Fibroblast of lung (primary cell): ENCODE results near the gene OR2V2. TPM values are rescaled to one million over a fixed set of nuclear protein-coding genes. Genes with fewer than 3 reads are reported as not detected.

Experiments
- DNase-seq, 2 donors: peaks; one replicate each; pipeline versions ENCODE4 v3.0.0 to v3.0.0-alpha.2; 2010; ENCODE audit warnings: low read depth in 2 of 2
- H2AFZ ChIP-seq: 2 replicates; pipeline ENCODE4 v1.5.1; 2012; ENCODE audit warnings: low read length, control low read depth, inconsistent platforms
- H3K27ac ChIP-seq: 2 replicates; pipeline ENCODE4 v1.5.1; 2011; ENCODE audit warnings: low read length, control low read depth; ENCODE audit not compliant: insufficient read depth
- H3K27me3 ChIP-seq: 2 replicates; pipeline ENCODE4 v1.5.1; 2011; ENCODE audit warnings: mild to moderate bottlenecking, low read length; ENCODE audit not compliant: control insufficient read depth, insufficient read depth
- H3K36me3 ChIP-seq: 2 replicates; pipeline ENCODE4 v1.5.1; 2011; ENCODE audit warnings: low read length; ENCODE audit not compliant: control insufficient read depth, insufficient read depth
- H3K4me1 ChIP-seq: 2 replicates; pipeline ENCODE4 v1.5.1; 2011; ENCODE audit warnings: low read length; ENCODE audit not compliant: control insufficient read depth, insufficient read depth; ENCODE audit errors: extremely low read depth
- H3K4me2 ChIP-seq: 2 replicates; pipeline ENCODE4 v1.5.1; 2011; ENCODE audit warnings: low read length, control low read depth; ENCODE audit not compliant: insufficient read depth; ENCODE audit errors: extremely low read depth
- H3K4me3 ChIP-seq, 4 experiments: fragments of 200-600 bp in 1 of 4; sonication (generic) in 1 of 4; replicated peaks in 1 of 4; 2 replicates each; pipeline ENCODE4 v1.5.1; 2011 to 2016; ENCODE audit warnings: low read length in 4 of 4, low read depth in 3 of 4, mild to moderate bottlenecking in 3 of 4, control low read depth in 2 of 4, inconsistent platforms in 1 of 4, mixed read lengths in 1 of 4; ENCODE audit not compliant: insufficient read depth in 1 of 4; ENCODE audit errors: control extremely low read depth in 1 of 4
- H3K79me2 ChIP-seq: 2 replicates; pipeline ENCODE4 v1.5.1; 2012; ENCODE audit warnings: mild to moderate bottlenecking, low read length, inconsistent platforms; ENCODE audit not compliant: control insufficient read depth, insufficient read depth
- H3K9ac ChIP-seq: 2 replicates; pipeline ENCODE4 v1.5.1; 2011; ENCODE audit warnings: mild to moderate bottlenecking, low read length, control low read depth; ENCODE audit not compliant: insufficient read depth
- H3K9me3 ChIP-seq: 2 replicates; pipeline ENCODE4 v1.5.1; 2012; ENCODE audit warnings: low read depth, low read length; ENCODE audit not compliant: control insufficient read depth, insufficient read depth
- H4K20me1 ChIP-seq: 2 replicates; pipeline ENCODE4 v1.5.1; 2011; ENCODE audit warnings: low read length; ENCODE audit not compliant: control insufficient read depth, insufficient read depth; ENCODE audit errors: extremely low read depth
- EZH2 ChIP-seq: IDR thresholded peaks from 2 replicates; pipeline ENCODE4 v1.5.1; 2012; ENCODE audit warnings: low read length, control low read depth, mild to moderate bottlenecking; ENCODE audit errors: missing control alignments
- polyA plus RNA-seq, 2 donors: library from polyadenylated mRNA; depleted of rRNA in 1 of 2; stranded (reverse) in 1 of 2; unstranded in 1 of 2; fragments of >200 nt; gene quantifications; 2 replicates each; pipeline ENCODE4 v1.2.1, GENCODE V29; 2011 to 2012; ENCODE audit warnings: missing spikeins in 1 of 2
- total RNA-seq: library from RNA; depleted of rRNA; stranded (reverse); fragments of >200 nt; gene quantifications from 2 replicates; pipeline ENCODE4 v1.2.1, GENCODE V29; 2014
- TF ChIP-seq, protein P1 (sequence below), 2 donors: IDR thresholded peaks in 1 of 2; conservative IDR thresholded peaks in 1 of 2; 1 replicate in 1 of 2; 2 replicates in 1 of 2; pipeline ENCODE4 v1.5.1; 2011 to 2012; ENCODE audit warnings: low read length in 2 of 2, control low read depth in 1 of 2, inconsistent platforms in 1 of 2, low read depth in 1 of 2, mild to moderate bottlenecking in 1 of 2

OR2V2 gene
- total and polyA plus RNA-seq, 2 donors (not counting 1 experiment from before 2014, with no cell fraction given) = not detected

DNA sequence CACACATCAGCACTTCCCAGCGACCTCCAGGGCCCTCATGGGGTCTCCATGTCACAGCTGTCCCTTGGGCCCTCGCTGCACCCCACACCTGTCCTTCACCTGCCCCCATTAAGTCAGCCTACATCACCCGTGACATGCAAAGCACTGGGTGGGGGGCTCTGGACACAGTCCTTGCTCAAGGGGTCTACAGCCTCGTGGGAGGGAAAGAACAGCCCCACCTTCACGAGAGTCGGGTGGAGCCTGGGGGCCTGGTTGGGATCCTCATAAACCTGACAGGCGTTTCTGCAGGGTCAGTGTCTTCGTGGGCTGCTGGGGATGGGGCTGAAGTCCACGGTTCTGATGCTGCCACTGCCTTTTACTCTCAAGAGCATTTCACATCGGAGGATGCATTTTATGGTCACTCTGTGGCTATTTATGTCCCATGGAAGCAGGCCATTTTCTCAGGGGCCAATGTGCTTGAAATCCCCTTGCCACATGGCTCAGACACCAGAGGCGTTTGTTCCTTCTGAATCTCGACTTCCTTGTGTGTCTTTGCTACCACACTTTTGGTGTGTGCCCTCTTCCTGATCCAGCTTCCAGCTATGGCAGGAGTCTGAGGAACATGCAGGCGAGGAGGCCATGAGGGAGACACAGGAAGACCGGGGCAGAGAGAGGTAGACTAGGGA, 16.4 kb upstream of the OR2V2 start, which contains the start of gene OR2V1:
OR2V1 (minus strand) TSS at position 338 of the 665 bp plus-strand sequence. CDS start 5,865 bp downstream, outside the sequence.
- Histone ChIP-seq H3K4me2 (no peak within 1 kb of the TSS), H4K20me1 (no peaks in the 10 kb centered on the region), H3K4me1 (peaks cover 2% of the 10 kb centered on the region), H3K79me2 (no peaks in the 10 kb centered on the region), H3K4me3 (no peak within 1 kb of the TSS), H3K27ac (no peak within 1 kb of the TSS), H3K9me3 (no peaks in the 10 kb centered on the region), H2AFZ (no peak within 1 kb of the TSS), H3K36me3 (no peaks in the 10 kb centered on the region), H3K27me3 (peaks cover 3% of the 10 kb centered on the region), H3K9ac (no peak within 1 kb of the TSS)
- DNase-seq = no peak
- TF ChIP-seq, protein P1, sequence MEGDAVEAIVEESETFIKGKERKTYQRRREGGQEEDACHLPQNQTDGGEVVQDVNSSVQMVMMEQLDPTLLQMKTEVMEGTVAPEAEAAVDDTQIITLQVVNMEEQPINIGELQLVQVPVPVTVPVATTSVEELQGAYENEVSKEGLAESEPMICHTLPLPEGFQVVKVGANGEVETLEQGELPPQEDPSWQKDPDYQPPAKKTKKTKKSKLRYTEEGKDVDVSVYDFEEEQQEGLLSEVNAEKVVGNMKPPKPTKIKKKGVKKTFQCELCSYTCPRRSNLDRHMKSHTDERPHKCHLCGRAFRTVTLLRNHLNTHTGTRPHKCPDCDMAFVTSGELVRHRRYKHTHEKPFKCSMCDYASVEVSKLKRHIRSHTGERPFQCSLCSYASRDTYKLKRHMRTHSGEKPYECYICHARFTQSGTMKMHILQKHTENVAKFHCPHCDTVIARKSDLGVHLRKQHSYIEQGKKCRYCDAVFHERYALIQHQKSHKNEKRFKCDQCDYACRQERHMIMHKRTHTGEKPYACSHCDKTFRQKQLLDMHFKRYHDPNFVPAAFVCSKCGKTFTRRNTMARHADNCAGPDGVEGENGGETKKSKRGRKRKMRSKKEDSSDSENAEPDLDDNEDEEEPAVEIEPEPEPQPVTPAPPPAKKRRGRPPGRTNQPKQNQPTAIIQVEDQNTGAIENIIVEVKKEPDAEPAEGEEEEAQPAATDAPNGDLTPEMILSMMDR (conservative IDR thresholded peaks at IDR 0.05 in 1 of 2, IDR thresholded peaks at IDR 0.05 in 1 of 2; ENCODE audit: low read depth in 1 of 2, low read length in 2 of 2) = no peak
- no peak for TF ChIP-seq EZH2

GRCh38 chr5:181131514-181131913, 15.9 kb upstream of the OR2V2 start:
- no peak overlapping the region for H2AFZ ChIP-seq
- peaks cover 3% of the 10 kb centered on the region for H3K27me3 ChIP-seq
- peaks cover 2% of the 10 kb centered on the region for H3K4me1 ChIP-seq

DNA sequence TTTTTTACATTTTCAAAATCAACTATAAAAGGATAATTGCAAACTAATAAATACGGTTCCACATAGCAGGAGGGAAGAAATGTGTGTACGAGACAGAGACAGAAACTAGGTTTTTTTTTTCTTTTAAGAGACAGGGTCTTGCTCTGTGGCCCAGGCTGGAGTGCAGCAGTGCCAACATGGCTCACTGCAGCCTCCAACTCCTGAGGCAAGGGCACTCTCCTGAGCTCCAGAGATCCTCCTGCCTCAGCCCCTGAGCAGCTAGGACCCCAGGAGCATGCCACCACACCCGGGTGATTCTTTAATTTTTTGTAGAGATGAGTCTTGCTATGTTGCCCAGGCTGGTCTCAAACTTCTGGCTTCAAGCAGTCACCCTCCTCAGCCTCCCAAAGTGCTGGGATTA, 14.3 kb upstream of the OR2V2 start:
- Histone ChIP-seq H3K27ac (no peak overlapping the region), H3K4me2 (no peak overlapping the region), H3K79me2 (no peaks in the 10 kb centered on the region), H3K9ac (no peak overlapping the region), H3K27me3 (peaks cover 3% of the 10 kb centered on the region), H3K4me1 (peaks cover 2% of the 10 kb centered on the region), H2AFZ (no peak overlapping the region), H3K9me3 (no peaks in the 10 kb centered on the region), H3K4me3 (no peak overlapping the region), H4K20me1 (no peaks in the 10 kb centered on the region), H3K36me3 (no peaks in the 10 kb centered on the region)
- DNase-seq = no peak
- TF ChIP-seq, protein P1 (conservative IDR thresholded peaks at IDR 0.05 in 1 of 2, IDR thresholded peaks at IDR 0.05 in 1 of 2; ENCODE audit: low read depth in 1 of 2, low read length in 2 of 2) = no peak
- TF ChIP-seq EZH2 = no peak

More at GRCh38 chr5:181131514-181131913, 15.9 kb upstream of the OR2V2 start:
- H3K9me3 ChIP-seq = no peaks in the 10 kb centered on the region
- H3K79me2 ChIP-seq = no peaks in the 10 kb centered on the region
- H4K20me1 ChIP-seq = no peaks in the 10 kb centered on the region
- no peak overlapping the region for H3K4me2 ChIP-seq
- H3K9ac ChIP-seq = no peak overlapping the region
- no peak overlapping the region for H3K27ac ChIP-seq
- H3K4me3 ChIP-seq = no peak overlapping the region
- no peak for DNase-seq
- TF ChIP-seq, protein P1 (conservative IDR thresholded peaks at IDR 0.05 in 1 of 2, IDR thresholded peaks at IDR 0.05 in 1 of 2; ENCODE audit: low read depth in 1 of 2, low read length in 2 of 2) = no peak
- TF ChIP-seq EZH2 = no peak
- H3K36me3 ChIP-seq = no peaks in the 10 kb centered on the region
